GM12892 (cell line): ENCODE data around the gene TICAM1.

Experiments
- POLR2A ChIP-seq: IDR thresholded peaks from 2 replicates; pipeline ENCODE4 v1.6.1; 2011; ENCODE audit warnings: low read depth, low read length, control low read depth
- TAF1 ChIP-seq: IDR thresholded peaks from 2 replicates; pipeline ENCODE4 v1.6.1; 2011; ENCODE audit warnings: low read depth, mild to moderate bottlenecking, control low read depth, low read length, borderline replicate concordance

DNA sequence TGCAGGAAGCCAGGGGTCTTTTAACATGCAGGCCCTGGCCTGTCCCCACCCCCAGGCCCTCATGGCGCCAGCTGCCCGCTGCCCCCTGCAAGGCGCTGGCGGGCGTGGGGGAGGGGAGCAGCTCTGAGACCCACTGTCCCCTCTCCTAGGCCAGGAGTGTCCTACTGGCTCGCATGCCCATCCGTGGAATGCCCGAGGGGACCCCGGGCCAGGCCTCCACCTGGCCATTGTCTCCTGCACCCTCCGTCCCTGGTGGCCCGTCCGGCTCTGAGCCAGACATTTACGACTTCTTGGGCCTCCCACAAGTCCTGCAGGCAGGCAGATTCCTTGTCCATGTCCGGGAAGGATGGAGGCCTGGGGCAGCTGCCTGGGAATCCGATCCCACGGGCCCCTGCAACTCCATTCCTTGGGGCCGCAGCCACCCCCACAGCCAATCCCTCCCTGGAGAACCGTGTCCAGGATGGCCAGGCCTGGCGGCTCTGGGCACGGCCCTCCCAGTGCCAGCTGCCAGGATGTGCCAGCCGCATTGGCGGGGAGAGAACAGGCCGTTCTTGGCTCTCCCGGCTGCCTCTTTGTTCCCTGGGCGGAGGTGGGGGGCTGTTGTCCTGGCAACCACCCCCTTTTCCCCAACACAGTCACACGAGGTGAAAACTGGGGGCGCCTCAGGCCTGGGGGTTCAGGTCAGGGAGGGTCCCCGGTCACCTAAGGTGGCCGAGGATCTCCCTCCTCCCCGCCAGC, 46.4 kb upstream of the TICAM1 start:
- TF ChIP-seq POLR2A (no peak), TAF1 (no peak)
